Astrocyte of the cerebellum (primary cell): ENCODE results near the gene ADCY10.
"Not testable (repeated sequence)": the region's sequence is repeated elsewhere in the genome, so short reads cannot be mapped to it uniquely, and the experiment has no call there.

Source experiments
- DNase-seq: peaks from one replicate; pipeline ENCODE4 v3.0.0-alpha.2; 2011; ENCODE audit warnings: low read depth
- H3K4me3 ChIP-seq: 2 replicates; pipeline ENCODE4 v1.5.1; 2011; ENCODE audit warnings: mild to moderate bottlenecking, low read depth, low read length, moderate library complexity
- CTCF ChIP-seq: IDR thresholded peaks from 2 replicates; pipeline ENCODE4 v1.5.1; 2012; ENCODE audit warnings: low read length, low read depth, moderate library complexity, mild to moderate bottlenecking; ENCODE audit errors: missing control alignments
- in situ Hi-C: cut with HindIII; loops from 2 replicates; pipeline ENCODE4 v1.10.0; 2017; ENCODE audit warnings: low sequenced_read_pairs

Gene ADCY10

DNA sequence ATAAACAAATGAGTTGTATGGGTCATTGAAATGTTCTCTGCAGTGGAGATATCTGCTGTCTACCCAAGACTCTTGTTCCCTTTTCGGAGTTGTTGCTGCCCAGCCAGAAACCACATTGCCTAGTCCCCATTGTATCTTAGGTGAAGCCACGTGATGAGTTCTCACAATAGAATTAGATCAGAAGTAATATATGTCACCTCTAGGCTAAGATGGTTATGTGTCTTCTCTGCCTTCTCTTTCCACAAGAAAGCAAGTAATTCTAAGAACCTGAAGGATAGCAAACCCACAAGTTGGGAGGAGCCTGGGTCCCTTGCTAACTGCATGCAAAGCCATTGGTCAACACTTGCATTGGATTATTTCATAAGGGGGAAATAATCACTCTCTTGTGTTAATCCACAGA lies 76.6 kb downstream of the ADCY10 start:
- in situ Hi-C loops, result no loop called here
- TF ChIP-seq CTCF, result no peak
- DNase-seq, result no peak
- no peak overlapping the region for H3K4me3 ChIP-seq

- TF ChIP-seq CTCF, result no peak
- in situ Hi-C loops, result no loop called here
- DNase-seq, result no peak
- H3K4me3 ChIP-seq, result no peak overlapping the region
These were observed 77.7 kb downstream of the ADCY10 start for GRCh38 chr1:167836197-167836596.

GRCh38 chr1:167833904-167834303 lies 80.0 kb downstream of the ADCY10 start:
- TF ChIP-seq CTCF, result no peak
- in situ Hi-C loops, result no loop called here
- H3K4me3 ChIP-seq, result no peak overlapping the region
- no peak for DNase-seq

DNA sequence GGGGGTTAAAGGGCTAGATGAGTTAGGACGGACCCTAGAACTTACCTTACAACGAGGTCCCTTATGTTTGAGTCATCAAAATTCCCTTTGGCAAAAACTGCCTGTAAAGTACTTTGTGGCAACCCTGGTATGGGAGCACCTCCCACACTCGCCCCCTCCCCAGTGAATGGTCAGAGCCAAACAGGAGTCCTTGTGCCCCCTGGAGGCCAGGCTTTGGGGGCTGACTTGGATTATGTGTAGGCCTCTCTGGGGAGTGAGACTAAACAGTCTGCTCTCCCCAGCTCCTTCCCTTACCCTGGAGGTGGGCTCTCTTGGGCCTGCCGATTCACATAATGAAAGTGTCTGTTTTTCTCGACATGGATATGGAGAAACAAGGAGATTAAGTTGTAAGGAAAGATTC lies 81.2 kb downstream of the ADCY10 start:
- TF ChIP-seq CTCF, result no peak
- H3K4me3 ChIP-seq, result no peak overlapping the region
- no peak for DNase-seq
- in situ Hi-C loops, result no loop called here

GRCh38 chr1:167830668-167831067 lies 83.3 kb downstream of the ADCY10 start:
- H3K4me3 ChIP-seq, in situ Hi-C loops, DNase-seq: not testable (repeated sequence)

DNA sequence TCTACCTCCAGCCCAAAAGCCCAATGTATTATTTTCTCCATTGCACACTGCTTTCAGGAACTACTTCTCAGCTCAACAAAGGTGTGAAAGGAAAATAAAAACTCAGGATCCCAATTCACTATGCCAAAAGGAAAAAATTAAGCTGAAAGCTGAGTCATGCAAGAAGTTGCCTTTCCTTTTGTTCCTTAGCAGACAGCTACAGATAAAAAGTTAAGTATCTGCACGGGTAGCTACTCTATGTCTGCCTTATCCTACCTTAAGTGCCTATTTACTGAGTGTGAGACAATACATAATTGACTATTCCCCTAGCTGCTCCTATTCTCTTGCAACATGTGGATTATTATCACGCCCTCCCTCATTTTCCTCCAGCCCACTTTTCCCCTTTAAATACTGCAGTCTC lies 84.1 kb downstream of the ADCY10 start:
- no peak for TF ChIP-seq CTCF
- H3K4me3 ChIP-seq, result no peak overlapping the region
- in situ Hi-C loops, result no loop called here
- no peak for DNase-seq

- TF ChIP-seq CTCF, result no peak
- in situ Hi-C loops, result no loop called here
- no peak overlapping the region for H3K4me3 ChIP-seq
- DNase-seq, result no peak
These were observed 87.8 kb downstream of the ADCY10 start for GRCh38 chr1:167826127-167826526.
